Measurements from ENCODE around the gene NCOA5. TPM values are rescaled to one million over a fixed set of nuclear protein-coding genes. Genes with fewer than 3 reads are reported as not detected.

The NCOA5 gene
- total RNA-seq, 1 experiment from 2014 or later, result 50.5 TPM

DNA sequence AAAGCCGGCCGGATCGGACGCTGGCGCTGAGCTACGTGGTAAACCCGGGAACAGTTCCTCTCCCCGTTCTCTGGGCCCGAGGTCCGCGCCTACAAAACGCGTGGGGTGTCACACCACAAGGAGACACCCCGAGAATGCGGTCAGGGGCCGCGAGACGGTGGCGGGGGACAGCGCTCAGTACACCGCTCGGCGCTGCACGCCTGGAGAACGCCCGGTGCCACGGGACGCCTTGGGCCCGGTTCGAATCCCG, 670 bp downstream of the NCOA5 start:
- DNase-seq, result no peak

DNA sequence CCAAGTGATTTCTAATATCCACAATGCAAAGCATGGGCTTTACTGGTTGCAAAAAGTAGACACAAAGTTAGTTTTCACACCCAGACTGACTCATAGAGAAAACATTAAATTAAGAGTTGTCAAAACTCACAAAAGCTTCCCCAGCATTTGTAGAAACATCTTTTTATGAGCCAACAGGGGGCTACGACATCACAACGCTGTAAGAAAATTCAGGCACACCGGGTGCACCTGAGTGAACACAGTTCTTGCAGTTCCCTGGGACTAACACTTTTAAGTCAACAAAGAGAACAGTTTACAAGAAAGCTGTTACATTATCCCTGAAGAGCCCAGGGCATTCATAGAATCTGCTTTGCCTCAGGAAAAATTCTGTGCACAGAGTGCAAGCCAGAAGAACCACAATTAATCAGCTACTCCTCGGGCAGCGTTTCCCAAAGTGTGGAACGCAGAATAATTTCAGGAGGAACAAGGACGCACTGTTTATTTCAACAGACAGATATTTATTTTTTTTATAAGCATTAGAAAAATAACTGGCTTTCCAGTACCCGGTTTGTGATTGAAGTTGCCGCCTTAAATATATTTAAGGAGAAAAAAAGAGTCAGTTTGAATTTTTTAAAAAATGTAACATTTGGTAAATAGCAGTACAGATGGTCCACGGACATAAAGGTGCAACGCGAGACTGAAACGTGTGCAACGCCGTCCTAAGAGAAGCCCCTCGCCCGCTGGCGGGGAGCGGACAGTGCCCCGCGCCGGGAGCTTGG, 1.2 kb downstream of the NCOA5 start:
- Histone ChIP-seq H3K4me3 (peak overlapping the region; percentile 96), H3K27me3 (no peaks in the 10 kb centered on the region), H3K9me3 (replicated peaks) (no peaks in the 10 kb centered on the region), H3K4me1 (peaks cover 5% of the 10 kb centered on the region), H3K27ac (peak overlapping the region; percentile 93), H3K36me3 (peaks cover 3% of the 10 kb centered on the region; the same call in 1 of the 2 replicates)
- DNase-seq, result peak in 1 of 2 experiments; percentile 40

More for the DNA sequence above, 670 bp downstream of the NCOA5 start:
- Histone ChIP-seq H3K27me3 (no peaks in the 10 kb centered on the region), H3K4me1 (peaks cover 5% of the 10 kb centered on the region), H3K36me3 (peaks cover 3% of the 10 kb centered on the region; the same call in 1 of the 2 replicates), H3K4me3 (peak overlapping the region; percentile 96), H3K9me3 (replicated peaks) (no peaks in the 10 kb centered on the region), H3K27ac (peak overlapping the region; percentile 93)

DNA sequence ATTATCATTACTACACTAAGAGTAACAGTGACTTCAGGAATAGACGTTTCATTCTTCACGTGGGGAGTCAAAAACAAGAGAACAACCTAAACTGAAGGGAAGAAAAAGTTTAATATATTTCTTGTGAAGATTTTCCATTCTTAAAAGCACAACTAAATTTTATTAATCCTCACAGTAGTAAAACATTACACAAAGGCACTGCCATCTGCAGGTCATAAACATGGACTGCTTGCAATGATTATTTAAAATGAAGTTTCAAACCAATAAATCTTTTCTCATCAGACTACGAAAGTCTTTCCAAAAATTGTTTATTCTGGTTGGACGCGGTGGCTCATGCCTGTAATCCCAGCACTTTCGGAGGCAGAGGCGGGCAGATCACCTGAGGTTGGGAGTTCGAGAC, 2.6 kb downstream of the NCOA5 start:
- Histone ChIP-seq H3K9me3 (replicated peaks) (no peaks in the 10 kb centered on the region), H3K36me3 (peaks cover 3% of the 10 kb centered on the region; the same call in 1 of the 2 replicates), H3K4me3 (no peak overlapping the region), H3K4me1 (peaks cover 9% of the 10 kb centered on the region), H3K27me3 (no peaks in the 10 kb centered on the region), H3K27ac (no peak overlapping the region)
- DNase-seq, result no peak

GRCh38 chr20:46085179-46085851, 4.4 kb downstream of the NCOA5 start:
- Histone ChIP-seq H3K4me1 (peaks cover 9% of the 10 kb centered on the region), H3K36me3 (peaks cover 9% of the 10 kb centered on the region; the same call in 1 of the 2 replicates), H3K27ac (no peak overlapping the region), H3K27me3 (no peaks in the 10 kb centered on the region), H3K4me3 (no peak overlapping the region), H3K9me3 (replicated peaks) (no peaks in the 10 kb centered on the region)
- peak in 1 of 2 experiments; percentile 33 for DNase-seq

- Histone ChIP-seq H3K9me3 (replicated peaks) (no peaks in the 10 kb centered on the region), H3K36me3 (peaks cover 14% of the 10 kb centered on the region), H3K4me3 (no peak overlapping the region), H3K27me3 (no peaks in the 10 kb centered on the region), H3K4me1 (peaks cover 9% of the 10 kb centered on the region), H3K27ac (no peak overlapping the region)
- DNase-seq, result no peak
These were observed 5.0 kb downstream of the NCOA5 start for GRCh38 chr20:46084805-46085178.

DNA sequence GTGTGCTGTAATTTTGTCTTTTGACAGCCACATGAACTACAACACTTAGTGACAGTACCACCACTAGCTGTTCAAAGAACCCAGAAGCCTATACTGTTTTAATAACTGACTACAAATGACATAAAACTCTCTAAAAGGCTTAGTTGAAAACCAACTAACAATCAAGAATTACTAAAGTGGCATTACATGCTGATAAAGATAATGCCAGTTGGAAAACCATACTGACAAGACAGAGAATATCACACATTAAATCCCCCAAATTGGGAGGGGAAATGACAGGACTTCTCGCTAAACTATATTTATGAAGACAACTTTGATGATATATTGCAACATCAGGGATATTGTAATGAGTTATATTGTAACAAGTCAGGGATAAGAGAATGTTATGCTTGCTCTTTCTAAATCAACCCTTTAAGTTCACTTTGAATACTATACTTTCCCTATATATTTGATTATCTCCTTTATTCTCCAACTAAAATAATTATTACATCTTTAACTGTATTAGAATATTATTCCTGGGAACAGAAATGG, 6.2 kb downstream of the NCOA5 start:
- Histone ChIP-seq H3K9me3 (replicated peaks) (no peaks in the 10 kb centered on the region), H3K36me3 (peaks cover 26% of the 10 kb centered on the region), H3K4me1 (peaks cover 9% of the 10 kb centered on the region), H3K27ac (no peak overlapping the region), H3K4me3 (no peak overlapping the region), H3K27me3 (no peaks in the 10 kb centered on the region)
- no peak for DNase-seq

DNA sequence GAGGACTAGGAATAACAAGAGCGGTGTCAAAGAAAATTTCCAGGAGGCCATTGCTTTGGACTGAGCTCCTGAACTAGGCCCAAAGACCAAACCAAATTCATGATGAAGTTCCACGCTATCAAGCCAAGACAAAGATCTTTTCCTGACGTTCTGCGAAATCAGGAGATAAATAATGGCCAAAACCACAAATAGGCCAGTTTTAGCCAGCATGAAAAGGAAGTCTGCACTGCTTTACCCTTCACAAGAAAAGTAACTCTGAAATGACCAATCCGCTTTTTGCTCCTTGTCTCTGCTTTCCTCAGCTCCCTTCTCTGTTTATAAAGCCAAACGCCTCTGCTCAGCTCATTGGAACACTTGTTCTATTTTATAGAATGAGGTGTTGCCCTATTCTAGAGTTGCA, 6.7 kb downstream of the NCOA5 start:
- H3K9me3 ChIP-seq (replicated peaks), result no peaks in the 10 kb centered on the region
- peaks cover 30% of the 10 kb centered on the region for H3K36me3 ChIP-seq
- no peak for DNase-seq
- no peaks in the 10 kb centered on the region for H3K27me3 ChIP-seq
- H3K4me1 ChIP-seq, result peaks cover 6% of the 10 kb centered on the region
- H3K27ac ChIP-seq, result no peak overlapping the region
- H3K4me3 ChIP-seq, result no peak overlapping the region

DNA sequence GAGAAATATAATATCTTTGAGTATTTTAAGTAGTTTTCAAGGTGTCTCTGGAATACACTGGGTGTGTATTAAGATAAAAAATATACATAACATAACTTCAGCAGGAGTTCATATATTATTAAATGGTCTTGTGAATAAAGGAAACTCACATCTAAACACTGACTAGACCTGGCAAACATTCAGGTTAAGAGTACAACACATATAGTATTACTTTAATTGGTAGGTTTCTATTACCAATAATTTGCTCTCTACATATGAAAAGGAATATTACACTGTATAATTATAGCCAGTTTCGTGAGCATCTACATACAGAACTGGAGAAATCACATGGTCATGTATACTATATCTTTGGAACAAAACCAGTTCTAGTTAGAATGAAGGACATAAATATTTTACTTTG, 8.7 kb downstream of the NCOA5 start:
- Histone ChIP-seq H3K27ac (no peak overlapping the region), H3K4me1 (peaks cover 5% of the 10 kb centered on the region), H3K9me3 (replicated peaks) (no peaks in the 10 kb centered on the region), H3K27me3 (no peaks in the 10 kb centered on the region), H3K36me3 (peaks cover 36% of the 10 kb centered on the region), H3K4me3 (no peak overlapping the region)
- DNase-seq, result no peak

DNA sequence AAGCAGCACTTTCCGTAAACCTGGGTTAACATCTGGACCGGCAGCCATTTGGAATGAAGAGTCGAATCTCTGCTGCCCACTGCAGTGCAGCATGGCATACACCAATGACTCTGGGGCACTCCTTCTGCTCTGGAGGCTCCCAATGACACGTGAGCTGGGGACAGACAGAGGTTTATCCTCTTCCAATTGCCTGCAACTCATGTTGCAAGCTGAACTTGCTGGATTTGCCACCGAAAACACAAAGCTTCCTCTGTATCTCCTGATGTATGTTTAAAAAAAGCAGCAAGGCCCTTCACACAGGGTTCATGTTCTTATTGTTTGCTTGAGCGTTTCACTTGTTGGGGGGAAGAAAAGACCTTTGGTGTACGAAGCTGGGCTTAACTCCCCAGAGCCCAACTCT, 10.8 kb downstream of the NCOA5 start:
- Histone ChIP-seq H3K4me1 (peaks cover 16% of the 10 kb centered on the region), H3K9me3 (replicated peaks) (no peaks in the 10 kb centered on the region), H3K27me3 (no peaks in the 10 kb centered on the region), H3K4me3 (no peak overlapping the region), H3K27ac (no peak overlapping the region), H3K36me3 (peaks cover 49% of the 10 kb centered on the region)
- no peak for DNase-seq

DNA sequence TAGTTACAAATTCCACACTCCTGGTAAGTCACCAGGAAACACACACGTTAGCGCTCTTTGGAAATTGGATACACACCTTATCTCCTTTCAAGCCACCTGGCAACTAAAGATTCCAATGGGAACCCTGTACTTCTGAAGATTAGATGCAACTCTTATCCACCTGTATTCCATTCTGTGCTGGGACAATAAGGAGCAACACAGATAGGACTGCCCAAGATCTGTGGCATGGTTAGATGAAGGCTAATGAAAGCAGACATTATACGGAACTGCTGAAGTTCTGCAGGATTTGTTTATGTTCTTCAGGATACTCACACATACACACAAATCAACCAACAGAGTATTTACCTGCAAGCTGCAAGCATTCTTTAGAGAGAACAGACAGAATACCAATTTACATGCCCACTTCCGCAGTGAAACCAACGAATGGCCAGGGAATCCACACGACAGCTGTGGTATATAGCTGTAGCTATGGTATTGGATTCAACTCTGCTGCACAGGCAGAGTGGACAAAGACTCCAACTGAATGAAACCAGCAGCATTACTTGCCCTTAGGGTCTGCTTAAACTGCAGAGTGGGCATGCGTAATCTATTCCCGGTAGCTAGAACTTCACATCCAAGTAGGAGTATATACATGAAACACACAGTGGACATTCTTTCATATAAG, 12.0 kb downstream of the NCOA5 start:
- Histone ChIP-seq H3K4me1 (peaks cover 24% of the 10 kb centered on the region), H3K36me3 (peaks cover 49% of the 10 kb centered on the region), H3K27ac (no peak overlapping the region), H3K27me3 (no peaks in the 10 kb centered on the region), H3K9me3 (replicated peaks) (no peaks in the 10 kb centered on the region), H3K4me3 (no peak overlapping the region)
- DNase-seq, result no peak

DNA sequence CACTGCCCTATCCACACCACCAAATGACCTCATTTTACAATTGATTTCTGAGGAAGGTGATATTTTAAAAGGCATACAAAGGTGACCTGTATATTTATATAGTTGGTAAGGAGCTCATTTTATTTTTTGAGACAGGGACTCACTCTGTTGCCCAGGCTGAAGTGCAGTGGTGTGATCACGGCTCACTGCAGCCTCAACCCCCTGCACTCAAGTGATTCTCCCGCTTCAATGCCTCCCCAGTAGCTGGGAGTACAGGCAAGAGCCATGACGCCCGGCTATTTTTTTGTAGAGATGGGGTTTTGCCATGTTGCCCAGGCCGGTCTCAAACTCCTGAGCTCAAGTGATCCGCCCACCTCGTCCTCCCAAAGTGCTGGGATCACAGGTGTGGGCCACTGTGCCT, 13.0 kb downstream of the NCOA5 start:
- peaks cover 49% of the 10 kb centered on the region for H3K36me3 ChIP-seq
- H3K9me3 ChIP-seq (replicated peaks), result no peaks in the 10 kb centered on the region
- no peak for DNase-seq

GRCh38 chr20:46074006-46074405, 15.8 kb downstream of the NCOA5 start:
- Histone ChIP-seq H3K4me3 (no peak overlapping the region), H3K27ac (no peak overlapping the region), H3K4me1 (peaks cover 24% of the 10 kb centered on the region), H3K9me3 (replicated peaks) (no peaks in the 10 kb centered on the region), H3K36me3 (peaks cover 39% of the 10 kb centered on the region), H3K27me3 (no peaks in the 10 kb centered on the region)
- no peak for DNase-seq

More for the DNA sequence above, 13.0 kb downstream of the NCOA5 start:
- Histone ChIP-seq H3K4me3 (no peak overlapping the region), H3K27me3 (no peaks in the 10 kb centered on the region), H3K4me1 (peaks cover 24% of the 10 kb centered on the region), H3K27ac (no peak overlapping the region)

DNA sequence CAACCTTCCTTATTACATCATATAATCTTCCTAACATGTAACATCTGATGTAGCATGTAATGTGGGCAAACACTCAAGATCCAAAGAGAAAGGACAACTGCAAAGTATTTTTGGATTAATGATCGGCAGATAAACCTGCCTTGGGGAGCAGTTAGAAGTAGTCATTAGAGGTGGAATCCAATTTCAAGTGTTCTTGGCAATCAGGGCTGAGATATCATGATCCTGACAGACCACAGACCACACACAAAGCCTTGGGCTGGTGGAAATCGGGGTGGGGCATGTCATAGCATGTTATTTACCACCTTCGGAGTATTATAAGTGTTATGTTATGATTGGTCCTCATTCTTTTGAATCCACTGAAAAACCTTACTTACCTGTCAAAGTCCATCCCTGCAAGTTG, 16.3 kb downstream of the NCOA5 start:
- peak; percentile 81 to 89 for DNase-seq
- no peak overlapping the region for H3K27ac ChIP-seq
- no peak overlapping the region for H3K4me3 ChIP-seq
- no peaks in the 10 kb centered on the region for H3K27me3 ChIP-seq
- peaks cover 24% of the 10 kb centered on the region for H3K4me1 ChIP-seq
- H3K36me3 ChIP-seq, result peaks cover 34% of the 10 kb centered on the region
- no peaks in the 10 kb centered on the region for H3K9me3 ChIP-seq (replicated peaks)

- DNase-seq, result no peak
- H3K36me3 ChIP-seq, result peaks cover 34% of the 10 kb centered on the region
- no peaks in the 10 kb centered on the region for H3K9me3 ChIP-seq (replicated peaks)
- no peaks in the 10 kb centered on the region for H3K27me3 ChIP-seq
- H3K27ac ChIP-seq, result no peak overlapping the region
- H3K4me1 ChIP-seq, result peaks cover 24% of the 10 kb centered on the region
- no peak overlapping the region for H3K4me3 ChIP-seq
These were observed 16.7 kb downstream of the NCOA5 start for GRCh38 chr20:46073024-46073423.

- Histone ChIP-seq H3K4me3 (no peak overlapping the region), H3K4me1 (peaks cover 24% of the 10 kb centered on the region), H3K36me3 (peaks cover 38% of the 10 kb centered on the region), H3K27me3 (no peaks in the 10 kb centered on the region), H3K27ac (no peak overlapping the region), H3K9me3 (replicated peaks) (no peaks in the 10 kb centered on the region)
- no peak for DNase-seq
These were observed 18.2 kb downstream of the NCOA5 start for GRCh38 chr20:46071573-46071972.

All from SJCRH30 (cell line).